SH-SY5Y (cell line): ENCODE data around the gene KIAA0753.

Experiments used
- GATA2 ChIP-seq: IDR thresholded peaks from 2 replicates; pipeline ENCODE4 v1.6.1; 2011; ENCODE audit warnings: mild to moderate bottlenecking, low read depth, low read length
- GATA3 ChIP-seq: IDR thresholded peaks from 2 replicates; pipeline ENCODE4 v1.6.1; 2011; ENCODE audit warnings: low read depth, mild to moderate bottlenecking, low read length, moderate library complexity

GRCh38 chr17:6677158-6677831 is 36.8 kb upstream of the KIAA0753 start:
- TF ChIP-seq GATA2 = no peak
- TF ChIP-seq GATA3 = no peak
